Neural cell (in vitro differentiated cells): ENCODE results near the gene OR5L2.

Experiments
- POLR2AphosphoS5 ChIP-seq: IDR thresholded peaks from 2 replicates; pipeline ENCODE4 v1.6.1; 2012
- RAD21 ChIP-seq: fragments of 450-650 bp; conservative IDR thresholded peaks from 2 replicates; pipeline ENCODE4 v1.6.1; 2014; ENCODE audit warnings: antibody characterized with exemption, mild to moderate bottlenecking, moderate library complexity
- TAF1 ChIP-seq: IDR thresholded peaks from 2 replicates; pipeline ENCODE4 v1.6.1; 2012; ENCODE audit warnings: low read depth
- TF ChIP-seq, protein P1 (sequence below): IDR thresholded peaks from 2 replicates; pipeline ENCODE4 v1.6.1; 2012; ENCODE audit warnings: borderline replicate concordance
- TF ChIP-seq, protein P2 (sequence below): fragments of 450-650 bp; IDR thresholded peaks from 2 replicates; pipeline ENCODE4 v1.5.1; 2014; ENCODE audit warnings: antibody characterized with exemption, mild to moderate bottlenecking, moderate library complexity; ENCODE audit not compliant: poor library complexity, severe bottlenecking

DNA sequence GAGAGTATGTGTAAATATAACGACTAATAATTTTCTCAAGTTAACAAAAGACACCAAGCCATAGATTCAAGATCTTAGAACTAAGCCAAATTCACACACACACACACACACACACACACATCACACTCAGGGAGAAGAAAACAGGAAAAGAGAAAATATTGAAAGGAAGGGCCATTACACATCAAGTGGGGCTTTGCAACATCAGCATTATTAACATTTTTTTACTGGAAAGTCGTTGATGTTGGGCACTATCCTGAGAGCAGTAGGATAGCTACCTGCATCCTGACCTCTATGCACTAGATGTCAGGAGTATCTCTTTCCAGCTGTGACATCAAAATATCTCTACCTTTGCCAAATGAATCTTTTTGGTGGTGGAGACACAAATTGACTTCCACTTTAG, 20.4 kb downstream of the OR5L2 start:
- TF ChIP-seq, protein P1, sequence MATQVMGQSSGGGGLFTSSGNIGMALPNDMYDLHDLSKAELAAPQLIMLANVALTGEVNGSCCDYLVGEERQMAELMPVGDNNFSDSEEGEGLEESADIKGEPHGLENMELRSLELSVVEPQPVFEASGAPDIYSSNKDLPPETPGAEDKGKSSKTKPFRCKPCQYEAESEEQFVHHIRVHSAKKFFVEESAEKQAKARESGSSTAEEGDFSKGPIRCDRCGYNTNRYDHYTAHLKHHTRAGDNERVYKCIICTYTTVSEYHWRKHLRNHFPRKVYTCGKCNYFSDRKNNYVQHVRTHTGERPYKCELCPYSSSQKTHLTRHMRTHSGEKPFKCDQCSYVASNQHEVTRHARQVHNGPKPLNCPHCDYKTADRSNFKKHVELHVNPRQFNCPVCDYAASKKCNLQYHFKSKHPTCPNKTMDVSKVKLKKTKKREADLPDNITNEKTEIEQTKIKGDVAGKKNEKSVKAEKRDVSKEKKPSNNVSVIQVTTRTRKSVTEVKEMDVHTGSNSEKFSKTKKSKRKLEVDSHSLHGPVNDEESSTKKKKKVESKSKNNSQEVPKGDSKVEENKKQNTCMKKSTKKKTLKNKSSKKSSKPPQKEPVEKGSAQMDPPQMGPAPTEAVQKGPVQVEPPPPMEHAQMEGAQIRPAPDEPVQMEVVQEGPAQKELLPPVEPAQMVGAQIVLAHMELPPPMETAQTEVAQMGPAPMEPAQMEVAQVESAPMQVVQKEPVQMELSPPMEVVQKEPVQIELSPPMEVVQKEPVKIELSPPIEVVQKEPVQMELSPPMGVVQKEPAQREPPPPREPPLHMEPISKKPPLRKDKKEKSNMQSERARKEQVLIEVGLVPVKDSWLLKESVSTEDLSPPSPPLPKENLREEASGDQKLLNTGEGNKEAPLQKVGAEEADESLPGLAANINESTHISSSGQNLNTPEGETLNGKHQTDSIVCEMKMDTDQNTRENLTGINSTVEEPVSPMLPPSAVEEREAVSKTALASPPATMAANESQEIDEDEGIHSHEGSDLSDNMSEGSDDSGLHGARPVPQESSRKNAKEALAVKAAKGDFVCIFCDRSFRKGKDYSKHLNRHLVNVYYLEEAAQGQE = no peak
- TF ChIP-seq TAF1 = no peak
- TF ChIP-seq, protein P2, sequence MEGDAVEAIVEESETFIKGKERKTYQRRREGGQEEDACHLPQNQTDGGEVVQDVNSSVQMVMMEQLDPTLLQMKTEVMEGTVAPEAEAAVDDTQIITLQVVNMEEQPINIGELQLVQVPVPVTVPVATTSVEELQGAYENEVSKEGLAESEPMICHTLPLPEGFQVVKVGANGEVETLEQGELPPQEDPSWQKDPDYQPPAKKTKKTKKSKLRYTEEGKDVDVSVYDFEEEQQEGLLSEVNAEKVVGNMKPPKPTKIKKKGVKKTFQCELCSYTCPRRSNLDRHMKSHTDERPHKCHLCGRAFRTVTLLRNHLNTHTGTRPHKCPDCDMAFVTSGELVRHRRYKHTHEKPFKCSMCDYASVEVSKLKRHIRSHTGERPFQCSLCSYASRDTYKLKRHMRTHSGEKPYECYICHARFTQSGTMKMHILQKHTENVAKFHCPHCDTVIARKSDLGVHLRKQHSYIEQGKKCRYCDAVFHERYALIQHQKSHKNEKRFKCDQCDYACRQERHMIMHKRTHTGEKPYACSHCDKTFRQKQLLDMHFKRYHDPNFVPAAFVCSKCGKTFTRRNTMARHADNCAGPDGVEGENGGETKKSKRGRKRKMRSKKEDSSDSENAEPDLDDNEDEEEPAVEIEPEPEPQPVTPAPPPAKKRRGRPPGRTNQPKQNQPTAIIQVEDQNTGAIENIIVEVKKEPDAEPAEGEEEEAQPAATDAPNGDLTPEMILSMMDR = no peak
- no peak for TF ChIP-seq RAD21
- no peak for TF ChIP-seq POLR2AphosphoS5
